Esophagus squamous epithelium (tissue), 5 donors: Measurements from ENCODE around the gene PPP1CC. TPM values are rescaled to one million over a fixed set of nuclear protein-coding genes. Genes with fewer than 3 reads are reported as not detected.

Experiments
- DNase-seq: peaks from one replicate; lab custom pipeline; 2025; lab: John Stamatoyannopoulos, UW
- H3K27ac ChIP-seq, 4 donors: fragments of 200-600 bp; sonication (generic); one replicate each; pipeline ENCODE4 v1.5.1; 2016 to 2019; ENCODE audit warnings: mild to moderate bottlenecking in 1 of 4
- H3K27me3 ChIP-seq, 4 donors: fragments of 200-600 bp; sonication (generic); 1 replicate in 3 of 4; 2 replicates in 1 of 4; pipeline versions ENCODE4 v1.5.1 to v1.6.0; 2017 to 2021; ENCODE audit warnings: antibody characterized with exemption in 1 of 4
- H3K36me3 ChIP-seq, 3 donors: fragments of 200-600 bp; sonication (generic); one replicate each; pipeline ENCODE4 v1.5.1; 2016 to 2019
- H3K4me1 ChIP-seq, 3 donors: fragments of 200-600 bp; sonication (generic); one replicate each; pipeline ENCODE4 v1.5.1; 2017 to 2019
- H3K4me3 ChIP-seq, 4 donors: fragments of 200-600 bp; sonication (generic); 1 replicate in 3 of 4; 2 replicates in 1 of 4; pipeline ENCODE4 v1.5.1; 2016 to 2019; ENCODE audit warnings: mild to moderate bottlenecking in 2 of 4, moderate library complexity in 1 of 4
- H3K9me3 ChIP-seq, 3 donors: fragments of 200-600 bp; sonication (generic); one replicate each; pipeline ENCODE4 v1.5.1; 2016 to 2019
- CTCF ChIP-seq, 6 experiments: fragments of 450-650 bp in 4 of 6; fragments of 200-600 bp in 2 of 6; sonication (generic) in 2 of 6; IDR thresholded peaks; one replicate each; pipeline ENCODE4 v1.5.1; 2016 to 2019; ENCODE audit warnings: antibody characterized with exemption in 6 of 6, mild to moderate bottlenecking in 4 of 6, moderate library complexity in 4 of 6
- POLR2A ChIP-seq, 4 donors: fragments of 450-650 bp; IDR thresholded peaks; one replicate each; pipeline ENCODE4 v1.6.1; 2017; ENCODE audit warnings: antibody characterized with exemption in 4 of 4, mild to moderate bottlenecking in 4 of 4, moderate library complexity in 3 of 4
- WGBS, 2 donors: methylation state at CpG; one replicate each; pipeline ENCODE4 v1.1.5; 2018; 5-methylcytosine and 5-hydroxymethylcytosine counted together
- intact Hi-C: fragments of 100-400 bp; cut with DNase I; formaldehyde crosslinking; loops from one replicate; pipeline ENCODE4 v1.15.0; 2022
- total RNA-seq, 4 donors: library from RNA; depleted of rRNA; stranded (reverse); fragments of >200 nt; gene quantifications; one replicate each; pipeline ENCODE4 v1.1.0, GENCODE V29; 2016
- donor health status: DM: yes; HTN: yes; CAD: no.

PPP1CC gene
- total RNA-seq, 4 donors from 2014 or later: 55.3 to 127 (median 114) TPM

GRCh38 chr12:110746550-110746949, 3.9 kb upstream of the PPP1CC start:
- 89 to 90% methylated on average over 6 of the region's 6 CpGs for WGBS, 2 donors
- Histone ChIP-seq H3K4me1 (peaks cover 0 to 29% (median 7%) of the 10 kb centered on the region in 3 donors), H3K27me3 (no peaks in the 10 kb centered on the region), H3K9me3 (no peaks in the 10 kb centered on the region), H3K27ac (no peak overlapping the region), H3K36me3 (no peaks in the 10 kb centered on the region), H3K4me3 (no peak overlapping the region)
- DNase-seq: no peak
- TF ChIP-seq CTCF (IDR thresholded peaks at IDR 0.05) (no peak), POLR2A (IDR thresholded peaks at IDR 0.05) (no peak)
- intact Hi-C loops: no loop called here

- Histone ChIP-seq H3K4me1 (peaks cover 0 to 38% (median 11%) of the 10 kb centered on the region in 3 donors), H3K27ac (peak overlapping the region in 1 of 4 donors; percentile 98), H3K27me3 (no peaks in the 10 kb centered on the region), H3K9me3 (no peaks in the 10 kb centered on the region), H3K36me3 (no peaks in the 10 kb centered on the region), H3K4me3 (no peak overlapping the region)
- no peak for DNase-seq
- WGBS, 2 donors: 79 to 81% methylated on average over 15 to 16 of the region's 16 CpGs
- TF ChIP-seq CTCF (IDR thresholded peaks at IDR 0.05): no peak
- intact Hi-C loops: no loop called here
Measured at GRCh38 chr12:110745542-110746284, 3.0 kb upstream of the PPP1CC start.

GRCh38 chr12:110744601-110745264, 2.0 kb upstream of the PPP1CC start:
- TF ChIP-seq POLR2A (IDR thresholded peaks at IDR 0.05): no peak
- no peak for TF ChIP-seq CTCF (IDR thresholded peaks at IDR 0.05)
- Histone ChIP-seq H3K27me3 (no peaks in the 10 kb centered on the region), H3K9me3 (no peaks in the 10 kb centered on the region), H3K4me3 (no peak overlapping the region), H3K4me1 (peaks cover 0 to 47% (median 20%) of the 10 kb centered on the region in 3 donors), H3K27ac (peak overlapping the region in 2 of 4 donors; percentile 65 to 98), H3K36me3 (no peaks in the 10 kb centered on the region)
- intact Hi-C loops: no loop called here
- 42 to 63% methylated on average over 4 to 5 of the region's 5 CpGs for WGBS, 2 donors
- DNase-seq: no peak

GRCh38 chr12:110744151-110744571, 1.5 kb upstream of the PPP1CC start:
- H3K9me3 ChIP-seq: no peaks in the 10 kb centered on the region
- TF ChIP-seq CTCF (IDR thresholded peaks at IDR 0.05) (no peak), POLR2A (IDR thresholded peaks at IDR 0.05) (no peak)
- intact Hi-C loops: no loop called here
- WGBS, 2 donors: 64 to 80% methylated on average over 4 of the region's 4 CpGs
- H3K27me3 ChIP-seq: no peaks in the 10 kb centered on the region
- H3K4me3 ChIP-seq: peak overlapping the region in 1 of 4 donors; percentile 80
- H3K4me1 ChIP-seq: peaks cover 0 to 53% (median 26%) of the 10 kb centered on the region in 3 donors
- no peaks in the 10 kb centered on the region for H3K36me3 ChIP-seq
- H3K27ac ChIP-seq: peak overlapping the region in 3 of 4 donors; percentile 24 to 98 (median 65)
- DNase-seq: no peak

GRCh38 chr12:110743571-110744093, 941 bp upstream of the PPP1CC start:
- Histone ChIP-seq H3K4me3 (peak overlapping the region; percentile 78 to 98 (median 86)), H3K27ac (peak overlapping the region in 3 of 4 donors; percentile 65 to 98 (median 93)), H3K36me3 (no peaks in the 10 kb centered on the region), H3K9me3 (no peaks in the 10 kb centered on the region), H3K4me1 (peaks cover 0 to 58% (median 31%) of the 10 kb centered on the region in 3 donors), H3K27me3 (no peaks in the 10 kb centered on the region)
- no peak for TF ChIP-seq CTCF (IDR thresholded peaks at IDR 0.05)
- TF ChIP-seq POLR2A (IDR thresholded peaks at IDR 0.05): no peak
- intact Hi-C loops: no loop called here
- WGBS, 2 donors: 23 to 31% methylated on average over 24 to 26 of the region's 26 CpGs
- DNase-seq: no peak
